Skin of body (tissue), 2 donors: ENCODE results near the gene TRIM24. TPM values are rescaled to one million over a fixed set of nuclear protein-coding genes. Genes with fewer than 3 reads are reported as not detected.

Experiments
- DNase-seq: peaks from one replicate; lab custom pipeline; 2025; lab: John Stamatoyannopoulos, UW
- total RNA-seq: library from RNA; depleted of rRNA; stranded (reverse); fragments of >200 nt; gene quantifications from one replicate; pipeline ENCODE4 v1.2.3, GENCODE V29; 2014

The TRIM24 gene
- total RNA-seq, 1 donor from 2014 or later: 11.0 TPM

GRCh38 chr7:138538518-138538917 lies 78.5 kb downstream of the TRIM24 start:
- no peak for DNase-seq

GRCh38 chr7:138538997-138539644 lies 79.1 kb downstream of the TRIM24 start:
- no peak for DNase-seq

- DNase-seq: no peak
Observed at GRCh38 chr7:138542183-138542582, 82.1 kb downstream of the TRIM24 start.

GRCh38 chr7:138543739-138544138 lies 83.7 kb downstream of the TRIM24 start:
- no peak for DNase-seq

GRCh38 chr7:138545123-138545522 lies 85.1 kb downstream of the TRIM24 start:
- DNase-seq: no peak

GRCh38 chr7:138546064-138546619 lies 86.1 kb downstream of the TRIM24 start:
- no peak for DNase-seq

GRCh38 chr7:138546829-138547228 lies 86.8 kb downstream of the TRIM24 start:
- no peak for DNase-seq

GRCh38 chr7:138549082-138549481 lies 89.0 kb downstream of the TRIM24 start:
- no peak for DNase-seq

GRCh38 chr7:138550337-138550736 lies 90.3 kb downstream of the TRIM24 start:
- DNase-seq: no peak

- no peak for DNase-seq
Observed at GRCh38 chr7:138551102-138551501, 91.0 kb downstream of the TRIM24 start.

GRCh38 chr7:138553805-138554204 lies 93.7 kb downstream of the TRIM24 start:
- no peak for DNase-seq

GRCh38 chr7:138554674-138555073 lies 94.6 kb downstream of the TRIM24 start:
- no peak for DNase-seq

GRCh38 chr7:138555684-138556083 lies 95.6 kb downstream of the TRIM24 start:
- no peak for DNase-seq

- DNase-seq: no peak
Observed at GRCh38 chr7:138556771-138557484, 96.9 kb downstream of the TRIM24 start.

GRCh38 chr7:138559448-138559847 lies 99.4 kb downstream of the TRIM24 start:
- DNase-seq: no peak

- DNase-seq: no peak
Observed at GRCh38 chr7:138563808-138564207, 103.7 kb downstream of the TRIM24 start.

- no peak for DNase-seq
Observed at GRCh38 chr7:138564365-138564764, 104.3 kb downstream of the TRIM24 start.

- no peak for DNase-seq
Observed at GRCh38 chr7:138565071-138565450, 105.0 kb downstream of the TRIM24 start.

GRCh38 chr7:138565451-138566114 lies 105.5 kb downstream of the TRIM24 start:
- DNase-seq: no peak

GRCh38 chr7:138568655-138569054 lies 108.6 kb downstream of the TRIM24 start:
- no peak for DNase-seq

GRCh38 chr7:138569418-138569817 lies 109.4 kb downstream of the TRIM24 start:
- no peak for DNase-seq

GRCh38 chr7:138570715-138571114 lies 110.7 kb downstream of the TRIM24 start:
- no peak for DNase-seq
